DMS 273 treated with DMSO at 0.1 percent for 48 hours (cell line): ENCODE data around the gene MINAR1.

ENCODE experiments used
- DNase-seq: peaks from one replicate; lab custom pipeline; 2025; lab: John Stamatoyannopoulos, UW

MINAR1 gene

DNA sequence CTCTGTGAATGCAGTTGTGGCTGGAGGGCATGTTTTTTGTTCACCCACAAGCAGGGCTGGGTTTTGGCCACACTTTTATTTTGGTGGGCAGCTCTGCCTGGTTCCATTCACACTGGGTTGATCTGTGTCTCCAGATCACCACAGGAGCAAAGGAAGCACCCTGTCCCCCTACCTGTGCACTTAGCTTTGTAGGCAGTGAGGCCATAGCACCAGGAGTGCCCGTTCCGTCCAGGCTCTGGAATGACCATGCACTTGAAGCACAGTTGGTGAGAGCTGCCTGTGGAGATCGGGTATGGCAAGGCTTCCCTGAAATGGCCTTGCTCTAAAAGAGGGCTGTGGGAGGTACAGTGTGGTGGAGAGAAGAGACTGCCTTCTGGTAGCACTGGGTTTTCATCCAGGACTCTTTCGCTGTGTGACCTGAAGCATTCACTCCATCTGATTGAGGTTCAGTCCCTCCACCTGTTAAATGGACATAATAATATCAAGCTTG lies 31.7 kb downstream of the MINAR1 start:
- no peak for DNase-seq

DNA sequence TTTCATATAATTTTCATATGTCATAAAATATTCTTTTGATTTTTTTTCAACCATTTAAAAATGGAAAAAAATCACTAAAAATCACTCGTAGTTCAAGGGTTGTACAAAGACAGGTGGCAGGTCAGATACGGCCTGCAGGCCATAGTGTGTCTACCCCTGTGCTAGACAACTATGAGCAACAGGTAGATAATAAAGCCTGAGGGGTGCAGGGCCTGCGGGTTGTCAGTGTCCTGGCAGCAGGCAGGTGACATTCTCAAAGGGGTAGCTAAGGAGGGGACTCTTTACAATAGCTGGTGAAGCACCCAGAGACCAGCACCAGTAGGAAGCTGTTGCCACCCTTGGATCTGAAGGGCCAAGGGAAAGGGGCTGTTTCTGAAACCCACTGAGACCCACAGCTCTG lies 34.4 kb downstream of the MINAR1 start:
- no peak for DNase-seq

- no peak for DNase-seq
Measured at GRCh38 chr15:79467865-79468586, 35.9 kb downstream of the MINAR1 start.

- DNase-seq, result no peak
Measured at GRCh38 chr15:79472446-79472845, 40.3 kb downstream of the MINAR1 start.

GRCh38 chr15:79474252-79474651 lies 42.1 kb downstream of the MINAR1 start:
- DNase-seq, result no peak

DNA sequence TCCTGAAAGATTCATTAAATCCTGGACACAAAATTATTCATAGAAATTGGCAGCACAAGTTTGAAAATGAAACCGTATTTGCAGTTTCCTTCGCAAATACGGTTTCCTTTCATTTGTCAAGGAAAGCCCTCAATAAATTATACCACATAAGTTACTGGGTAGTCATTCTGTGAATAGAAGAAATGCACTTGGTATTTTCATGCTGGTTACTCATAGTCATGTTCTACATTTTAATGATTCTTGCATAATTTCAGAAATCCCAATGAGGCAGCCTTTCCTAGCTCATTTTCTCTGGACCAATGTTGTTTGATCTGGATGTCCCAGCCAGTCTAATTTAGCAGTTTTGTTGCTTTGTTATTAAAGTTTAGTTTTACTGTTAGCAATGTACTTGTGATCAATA lies 43.2 kb downstream of the MINAR1 start:
- no peak for DNase-seq

GRCh38 chr15:79478108-79478507 lies 46.0 kb downstream of the MINAR1 start:
- DNase-seq, result no peak

- no peak for DNase-seq
Measured at GRCh38 chr15:79479616-79480015, 47.5 kb downstream of the MINAR1 start.

DNA sequence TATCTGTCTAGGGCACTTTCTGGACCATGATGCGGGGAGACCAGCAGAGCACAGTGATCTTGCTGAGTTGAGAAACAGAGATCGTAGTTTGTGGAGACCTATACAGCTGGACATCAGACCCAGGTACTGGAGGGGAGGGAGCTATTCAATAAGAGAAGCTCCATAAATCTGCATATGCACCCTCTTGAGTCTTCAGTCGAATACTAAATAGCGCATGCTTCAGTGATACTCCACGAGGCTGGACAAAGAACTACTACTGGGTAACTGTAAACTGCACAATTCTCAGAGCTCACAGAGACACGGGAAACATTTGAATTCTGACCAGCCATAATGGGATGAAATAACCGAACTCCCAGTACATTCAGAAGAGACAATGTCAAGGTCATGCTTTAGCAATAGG lies 49.7 kb downstream of the MINAR1 start:
- no peak for DNase-seq
